SK-N-SH (cell line): ENCODE data around the gene HGS.

ENCODE experiments used
- FOXJ3 ChIP-seq: sonication (generic); formaldehyde crosslinking; IDR thresholded peaks from 2 replicates; pipeline ENCODE4 v1.5.1; 2020; ENCODE audit warnings: mild to moderate bottlenecking, missing genetic modification reagents
- JUND ChIP-seq: IDR thresholded peaks from 2 replicates; pipeline ENCODE4 v1.4.0; 2012
- TF ChIP-seq, protein P1 (sequence below): fragments of 200-600 bp; sonication (generic); IDR thresholded peaks from 2 replicates; pipeline ENCODE4 v1.6.1; 2017; ENCODE audit warnings: antibody characterized with exemption, mild to moderate bottlenecking, moderate library complexity
- TF ChIP-seq, protein P2 (sequence below): IDR thresholded peaks from 2 replicates; pipeline ENCODE4; 2012

DNA sequence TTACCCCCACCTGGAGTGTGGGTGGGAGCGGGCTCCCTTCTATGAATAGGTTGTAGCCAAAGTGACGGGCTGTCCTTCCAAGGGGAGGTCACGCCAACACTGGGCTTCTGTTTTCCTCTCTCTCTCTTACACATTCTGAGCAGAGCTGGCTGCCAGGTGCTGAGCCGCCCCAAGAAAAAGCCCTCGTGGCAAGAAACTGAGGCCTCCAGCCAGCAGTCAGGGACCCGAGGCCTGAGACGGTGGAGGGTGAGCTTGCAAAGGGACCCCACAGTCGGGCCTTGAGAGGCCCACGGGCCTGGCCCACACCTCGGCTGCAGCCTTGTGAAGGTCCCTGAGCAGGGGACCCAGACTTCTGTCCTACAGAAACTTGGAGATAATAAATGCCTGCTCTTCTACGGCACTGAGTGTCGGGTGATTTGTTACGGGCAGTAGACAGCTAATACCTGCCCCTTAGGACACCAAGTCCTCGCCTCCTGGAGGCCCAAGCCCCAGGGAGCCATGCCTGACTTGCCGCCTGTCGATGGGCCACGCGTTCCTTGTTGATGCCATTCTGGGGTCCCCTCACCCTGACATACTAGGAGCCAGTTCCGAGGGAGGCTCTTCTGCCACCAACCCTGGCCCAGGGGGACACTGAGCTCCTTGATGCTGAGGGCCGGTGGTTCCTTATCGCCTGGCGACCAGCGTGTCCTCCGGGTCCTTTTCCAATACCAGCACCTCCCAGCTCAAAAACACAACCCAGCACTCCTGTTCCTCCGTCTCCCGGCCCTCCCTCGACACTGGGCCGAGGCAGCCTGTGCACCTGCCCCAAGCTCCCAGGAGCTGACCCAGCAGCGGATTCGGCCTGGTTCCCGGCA lies 54.4 kb downstream of the HGS start:
- TF ChIP-seq, protein P1, sequence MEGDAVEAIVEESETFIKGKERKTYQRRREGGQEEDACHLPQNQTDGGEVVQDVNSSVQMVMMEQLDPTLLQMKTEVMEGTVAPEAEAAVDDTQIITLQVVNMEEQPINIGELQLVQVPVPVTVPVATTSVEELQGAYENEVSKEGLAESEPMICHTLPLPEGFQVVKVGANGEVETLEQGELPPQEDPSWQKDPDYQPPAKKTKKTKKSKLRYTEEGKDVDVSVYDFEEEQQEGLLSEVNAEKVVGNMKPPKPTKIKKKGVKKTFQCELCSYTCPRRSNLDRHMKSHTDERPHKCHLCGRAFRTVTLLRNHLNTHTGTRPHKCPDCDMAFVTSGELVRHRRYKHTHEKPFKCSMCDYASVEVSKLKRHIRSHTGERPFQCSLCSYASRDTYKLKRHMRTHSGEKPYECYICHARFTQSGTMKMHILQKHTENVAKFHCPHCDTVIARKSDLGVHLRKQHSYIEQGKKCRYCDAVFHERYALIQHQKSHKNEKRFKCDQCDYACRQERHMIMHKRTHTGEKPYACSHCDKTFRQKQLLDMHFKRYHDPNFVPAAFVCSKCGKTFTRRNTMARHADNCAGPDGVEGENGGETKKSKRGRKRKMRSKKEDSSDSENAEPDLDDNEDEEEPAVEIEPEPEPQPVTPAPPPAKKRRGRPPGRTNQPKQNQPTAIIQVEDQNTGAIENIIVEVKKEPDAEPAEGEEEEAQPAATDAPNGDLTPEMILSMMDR: no peak
- TF ChIP-seq, protein P2, sequence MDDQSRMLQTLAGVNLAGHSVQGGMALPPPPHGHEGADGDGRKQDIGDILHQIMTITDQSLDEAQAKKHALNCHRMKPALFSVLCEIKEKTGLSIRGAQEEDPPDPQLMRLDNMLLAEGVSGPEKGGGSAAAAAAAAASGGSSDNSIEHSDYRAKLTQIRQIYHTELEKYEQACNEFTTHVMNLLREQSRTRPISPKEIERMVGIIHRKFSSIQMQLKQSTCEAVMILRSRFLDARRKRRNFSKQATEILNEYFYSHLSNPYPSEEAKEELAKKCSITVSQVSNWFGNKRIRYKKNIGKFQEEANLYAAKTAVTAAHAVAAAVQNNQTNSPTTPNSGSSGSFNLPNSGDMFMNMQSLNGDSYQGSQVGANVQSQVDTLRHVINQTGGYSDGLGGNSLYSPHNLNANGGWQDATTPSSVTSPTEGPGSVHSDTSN: no peak
- TF ChIP-seq FOXJ3 (CRISPR knock-in tag): no peak
- no peak for TF ChIP-seq JUND
